Measurements from ENCODE around the gene NUP58.

NUP58 gene

GRCh38 chr13:25286969-25287961, 14.2 kb upstream of the NUP58 start, which contains the start of gene MTMR6:
TSS of gene MTMR6 (minus strand) at chr13:25287488. CDS start at chr13:25287247, 241 bp downstream.
- H2AFZ ChIP-seq (ENCODE audit: low read depth, low read length): peak within 1 kb of the TSS; percentile 92

GRCh38 chr13:25288966-25289365, 12.5 kb upstream of the NUP58 start:
- Histone ChIP-seq H3K79me2 (ENCODE audit: insufficient read depth, low read length) (peaks cover 33% of the 10 kb centered on the region), H3K9ac (ENCODE audit: low read depth, low read length) (no peak overlapping the region), H3K27me3 (ENCODE audit: insufficient read depth, low read length, poor library complexity) (no peaks in the 10 kb centered on the region), H3K9me3 (ENCODE audit: insufficient read depth, low read length, severe bottlenecking) (no peaks in the 10 kb centered on the region), H3K4me2 (ENCODE audit: insufficient read depth, low read length) (no peak overlapping the region), H2AFZ (ENCODE audit: low read depth, low read length) (peak overlapping the region; percentile 62), H3K4me1 (ENCODE audit: insufficient read depth, low read length) (peaks cover 54% of the 10 kb centered on the region), H3K27ac (ENCODE audit: low read length) (no peak overlapping the region), H4K20me1 (ENCODE audit: insufficient read depth, low read length) (peaks cover 3% of the 10 kb centered on the region; the same call in 1 of the 2 replicates), H3K4me3 (ENCODE audit: low read depth in 1 of 2, low read length in 2 of 2) (no peak overlapping the region), H3K36me3 (ENCODE audit: insufficient read depth, low read length) (no peaks in the 10 kb centered on the region; the same call in 1 of the 2 replicates)
- no peak for TF ChIP-seq EZH2 (IDR thresholded peaks at IDR 0.05; ENCODE audit: borderline replicate concordance, low read depth, low read length, severe bottlenecking)
- TF ChIP-seq CTCF (IDR thresholded peaks at IDR 0.05; ENCODE audit: borderline replicate concordance, extremely low read depth, low read length, poor library complexity, severe bottlenecking): no peak
- ATAC-seq (ENCODE audit: insufficient read depth, low read depth) (no peak), DNase-seq (no peak)

More at GRCh38 chr13:25286969-25287961, 14.2 kb upstream of the NUP58 start, which contains the start of gene MTMR6:
- peak within 1 kb of the TSS; percentile 65 to 78 for H3K4me3 ChIP-seq (ENCODE audit: low read depth in 1 of 2, low read length in 2 of 2)
- H3K9me3 ChIP-seq (ENCODE audit: insufficient read depth, low read length, severe bottlenecking): no peaks in the 10 kb centered on the region
- H3K4me2 ChIP-seq (ENCODE audit: insufficient read depth, low read length): peak within 1 kb of the TSS; percentile 76
- peak within 1 kb of the TSS; percentile 75 for H3K9ac ChIP-seq (ENCODE audit: low read depth, low read length)
- peak; percentile 94 for DNase-seq
- H3K27me3 ChIP-seq (ENCODE audit: insufficient read depth, low read length, poor library complexity): no peaks in the 10 kb centered on the region
- H4K20me1 ChIP-seq (ENCODE audit: insufficient read depth, low read length): peaks cover 7% of the 10 kb centered on the region; the same call in 1 of the 2 replicates
- no peak for TF ChIP-seq EZH2 (IDR thresholded peaks at IDR 0.05; ENCODE audit: borderline replicate concordance, low read depth, low read length, severe bottlenecking)
- peak; percentile 99 for TF ChIP-seq CTCF (IDR thresholded peaks at IDR 0.05; ENCODE audit: borderline replicate concordance, extremely low read depth, low read length, poor library complexity, severe bottlenecking)
- H3K79me2 ChIP-seq (ENCODE audit: insufficient read depth, low read length): peaks cover 49% of the 10 kb centered on the region
- peak; percentile 92 for ATAC-seq (ENCODE audit: insufficient read depth, low read depth)
- H3K27ac ChIP-seq (ENCODE audit: low read length): peak within 1 kb of the TSS; percentile 82
- peaks cover 45% of the 10 kb centered on the region for H3K4me1 ChIP-seq (ENCODE audit: insufficient read depth, low read length)
- H3K36me3 ChIP-seq (ENCODE audit: insufficient read depth, low read length): no peaks in the 10 kb centered on the region; the same call in 1 of the 2 replicates

GRCh38 chr13:25291691-25292090, 9.7 kb upstream of the NUP58 start:
- H3K9ac ChIP-seq (ENCODE audit: low read depth, low read length): peak overlapping the region; percentile 38
- H3K4me2 ChIP-seq (ENCODE audit: insufficient read depth, low read length): peak overlapping the region; percentile 54
- peak overlapping the region; percentile 73 for H2AFZ ChIP-seq (ENCODE audit: low read depth, low read length)
- H3K4me3 ChIP-seq (ENCODE audit: low read depth in 1 of 2, low read length in 2 of 2): no peak overlapping the region
- H3K79me2 ChIP-seq (ENCODE audit: insufficient read depth, low read length): peaks cover 6% of the 10 kb centered on the region
- H3K9me3 ChIP-seq (ENCODE audit: insufficient read depth, low read length, severe bottlenecking): no peaks in the 10 kb centered on the region
- no peaks in the 10 kb centered on the region; the same call in 1 of the 2 replicates for H3K36me3 ChIP-seq (ENCODE audit: insufficient read depth, low read length)
- no peaks in the 10 kb centered on the region for H3K27me3 ChIP-seq (ENCODE audit: insufficient read depth, low read length, poor library complexity)
- TF ChIP-seq CTCF (IDR thresholded peaks at IDR 0.05; ENCODE audit: borderline replicate concordance, extremely low read depth, low read length, poor library complexity, severe bottlenecking): no peak
- no peak for TF ChIP-seq EZH2 (IDR thresholded peaks at IDR 0.05; ENCODE audit: borderline replicate concordance, low read depth, low read length, severe bottlenecking)
- DNase-seq (no peak), ATAC-seq (ENCODE audit: insufficient read depth, low read depth) (no peak)
- H4K20me1 ChIP-seq (ENCODE audit: insufficient read depth, low read length): no peaks in the 10 kb centered on the region
- peaks cover 33% of the 10 kb centered on the region for H3K4me1 ChIP-seq (ENCODE audit: insufficient read depth, low read length)
- peak overlapping the region; percentile 84 for H3K27ac ChIP-seq (ENCODE audit: low read length)
